Middle frontal gyrus (tissue), 1 donor: ENCODE data around the gene EPS15.
"Not testable (repeated sequence)": the region's sequence is repeated elsewhere in the genome, so short reads cannot be mapped to it uniquely, and the experiment has no call there.

Source experiments
- DNase-seq: peaks from one replicate; pipeline ENCODE4 v3.0.0-alpha.2; 2015; ENCODE audit warnings: low spot score; ENCODE audit errors: extremely low spot score

EPS15 gene

GRCh38 chr1:51473331-51474115, 45.5 kb downstream of the EPS15 start:
- no peak for DNase-seq

DNA sequence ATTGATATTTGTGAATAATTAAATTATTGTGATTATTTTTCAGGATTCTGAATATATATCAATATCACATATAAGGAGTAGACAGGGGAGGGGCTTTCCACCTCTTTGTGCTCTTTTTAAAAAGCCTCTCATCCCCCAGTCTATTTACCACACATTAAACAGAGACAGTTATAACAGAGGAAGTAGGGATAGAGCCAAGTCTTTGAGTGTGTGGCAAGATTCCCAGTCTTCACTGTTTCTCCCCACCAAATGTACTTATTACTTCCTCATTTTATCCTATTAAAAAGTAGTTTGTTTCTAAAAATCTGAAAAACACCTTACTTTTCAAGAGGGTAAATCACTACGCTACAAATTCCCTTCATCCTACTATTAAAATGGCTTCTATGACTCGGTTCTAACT, 46.7 kb downstream of the EPS15 start:
- no peak for DNase-seq

GRCh38 chr1:51469518-51469917, 49.5 kb downstream of the EPS15 start:
- DNase-seq = no peak

GRCh38 chr1:51464828-51465227, 54.2 kb downstream of the EPS15 start:
- DNase-seq = no peak

GRCh38 chr1:51463561-51463960, 55.5 kb downstream of the EPS15 start:
- DNase-seq = no peak

GRCh38 chr1:51462289-51462688, 56.8 kb downstream of the EPS15 start:
- not testable (repeated sequence) for DNase-seq

- no peak for DNase-seq
Observed at GRCh38 chr1:51454554-51454953, 64.5 kb downstream of the EPS15 start.

GRCh38 chr1:51453010-51453409, 66.1 kb downstream of the EPS15 start:
- DNase-seq = no peak

DNA sequence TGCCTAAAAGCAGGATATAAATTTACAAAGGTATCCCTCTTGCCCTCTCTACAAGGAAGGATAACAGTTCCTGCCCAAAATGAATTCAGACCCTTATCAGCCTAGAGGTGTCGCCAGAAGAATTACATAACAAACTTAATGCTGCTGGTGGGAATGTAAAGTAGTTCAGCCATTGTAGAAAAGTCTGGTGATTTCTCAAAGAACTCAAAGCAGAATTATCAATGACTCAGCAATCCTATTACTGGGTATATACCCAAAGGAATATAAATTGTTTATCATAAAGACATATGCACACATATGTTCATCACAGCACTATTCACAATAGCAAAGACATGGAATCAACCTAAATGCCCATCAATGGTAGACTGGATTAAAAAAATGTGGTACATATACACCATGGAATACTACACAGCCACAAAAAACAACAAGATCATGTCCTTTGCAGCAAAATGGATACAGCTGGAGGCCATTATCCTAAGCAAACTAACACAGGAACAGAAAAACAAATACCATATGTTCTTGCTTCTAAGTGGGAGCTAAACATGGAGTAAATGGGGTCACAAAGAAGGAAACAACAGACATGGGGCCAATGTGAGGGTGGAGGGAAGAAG, 70.1 kb downstream of the EPS15 start:
- DNase-seq = not testable (repeated sequence)

DNA sequence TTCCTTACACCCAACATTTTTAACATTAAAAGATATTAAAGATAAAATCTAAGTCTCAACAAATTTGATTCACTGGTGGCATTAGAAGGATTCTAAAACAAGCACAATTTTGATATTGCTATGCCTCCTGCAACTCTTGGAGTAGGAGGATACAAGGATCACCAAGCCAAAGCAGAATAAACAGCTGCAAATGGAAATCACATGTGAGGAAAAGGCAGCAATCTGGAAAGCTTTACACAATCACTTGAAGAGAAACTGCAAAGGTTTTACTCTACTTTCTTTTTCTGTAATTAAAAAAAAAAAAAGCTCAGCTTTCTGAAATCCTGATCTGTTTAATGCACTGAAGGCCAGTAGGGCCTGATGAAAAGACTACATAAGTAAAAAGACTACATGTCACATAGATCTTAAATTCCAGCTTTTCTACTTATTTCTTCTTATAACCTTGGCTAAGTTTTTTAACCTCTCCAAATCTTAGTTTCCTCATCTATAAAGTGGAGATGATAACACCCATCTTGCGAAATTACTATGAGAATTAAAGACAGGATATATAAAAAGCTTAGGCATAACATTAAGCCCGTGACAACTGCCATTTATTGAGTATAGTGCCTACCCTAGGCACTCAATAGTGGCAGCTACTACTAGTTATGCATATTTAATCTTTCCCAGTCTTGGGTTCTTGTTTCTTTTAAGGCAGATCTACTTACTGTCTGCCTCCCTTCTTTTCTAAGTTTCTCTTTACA, 73.5 kb downstream of the EPS15 start:
- DNase-seq = no peak

- DNase-seq = no peak
Observed at GRCh38 chr1:51444534-51445192, 74.4 kb downstream of the EPS15 start.

DNA sequence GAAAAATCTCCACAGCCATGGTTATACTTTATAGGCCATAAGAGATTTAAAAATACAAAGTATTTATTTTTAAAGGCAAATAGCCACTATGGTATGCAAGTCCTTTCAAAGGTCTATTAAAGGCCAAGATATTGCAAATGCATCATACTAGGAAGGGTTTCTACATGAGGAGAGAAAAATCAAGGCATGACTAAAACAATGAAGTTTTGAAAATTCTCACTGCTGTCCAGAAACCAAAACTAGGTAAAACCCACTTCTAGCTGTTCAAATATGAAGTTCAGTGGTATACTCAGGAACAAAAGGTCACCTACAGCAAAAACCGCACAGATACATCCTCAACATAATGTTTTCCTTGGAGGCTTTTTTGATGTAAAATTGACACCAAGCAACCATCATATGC, 75.0 kb downstream of the EPS15 start:
- DNase-seq = no peak

DNA sequence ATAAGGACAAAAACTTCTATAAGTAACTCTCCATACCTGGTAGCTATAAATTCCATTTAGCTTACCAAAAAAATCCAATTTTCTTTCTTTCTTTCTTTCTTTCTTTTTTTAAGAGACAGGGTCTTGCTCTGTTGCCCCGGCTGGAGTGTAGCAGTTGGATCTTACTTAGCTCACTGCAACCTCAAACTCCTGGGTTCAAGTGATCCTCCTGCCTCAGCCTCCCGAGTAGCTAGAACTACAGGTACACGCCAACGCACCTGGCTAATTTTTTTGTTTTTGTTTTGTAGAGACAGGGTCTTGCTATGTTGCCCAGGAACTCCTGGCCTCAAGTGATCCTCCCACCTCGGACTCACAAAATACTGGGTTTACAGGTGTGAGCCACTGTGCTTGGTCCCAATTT, 75.5 kb downstream of the EPS15 start:
- DNase-seq = no peak

DNA sequence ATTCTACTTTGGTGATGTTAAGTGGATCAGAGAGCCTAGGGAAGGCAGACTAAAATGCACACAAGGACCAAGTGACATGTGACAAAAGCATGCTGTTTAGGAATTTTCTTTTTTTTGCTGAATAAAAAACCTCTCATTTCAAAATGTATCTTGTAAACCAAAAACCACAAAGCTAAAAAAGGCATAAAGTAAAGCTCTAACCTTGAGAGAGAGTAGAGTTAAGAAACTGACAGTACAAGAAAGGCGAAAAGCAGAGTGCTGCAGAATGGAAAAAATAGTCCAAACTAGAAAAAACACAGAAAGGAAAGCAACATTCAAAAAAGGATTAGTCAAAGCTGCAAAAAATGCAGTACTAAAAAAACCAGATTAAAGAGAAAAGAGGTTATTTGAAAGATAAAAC, 76.5 kb downstream of the EPS15 start:
- no peak for DNase-seq

GRCh38 chr1:51442198-51442597, 76.9 kb downstream of the EPS15 start:
- DNase-seq = no peak

- no peak for DNase-seq
Observed at GRCh38 chr1:51439895-51440294, 79.2 kb downstream of the EPS15 start.

DNA sequence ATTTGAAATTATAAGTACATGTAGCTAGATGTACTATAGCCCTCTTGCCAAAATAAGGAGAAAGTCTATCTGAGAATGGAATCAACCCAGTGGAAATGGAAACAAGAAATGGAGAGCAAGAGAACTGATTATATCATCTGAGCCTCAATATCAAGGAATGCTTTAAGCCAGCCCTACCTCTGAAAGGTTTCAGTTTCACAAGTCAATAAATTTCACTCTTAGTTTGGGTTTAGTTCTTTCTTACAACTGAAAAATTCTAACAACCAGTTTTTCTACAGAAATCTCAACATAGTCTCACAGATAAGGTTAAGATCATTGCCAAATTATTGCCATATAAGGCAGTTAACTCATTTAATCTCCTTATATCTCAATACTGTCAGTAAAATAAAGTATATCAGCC, 80.0 kb downstream of the EPS15 start:
- no peak for DNase-seq

- not testable (repeated sequence) for DNase-seq
Observed at GRCh38 chr1:51437391-51437790, 81.7 kb downstream of the EPS15 start.

GRCh38 chr1:51435878-51436277, 83.2 kb downstream of the EPS15 start:
- DNase-seq = no peak

DNA sequence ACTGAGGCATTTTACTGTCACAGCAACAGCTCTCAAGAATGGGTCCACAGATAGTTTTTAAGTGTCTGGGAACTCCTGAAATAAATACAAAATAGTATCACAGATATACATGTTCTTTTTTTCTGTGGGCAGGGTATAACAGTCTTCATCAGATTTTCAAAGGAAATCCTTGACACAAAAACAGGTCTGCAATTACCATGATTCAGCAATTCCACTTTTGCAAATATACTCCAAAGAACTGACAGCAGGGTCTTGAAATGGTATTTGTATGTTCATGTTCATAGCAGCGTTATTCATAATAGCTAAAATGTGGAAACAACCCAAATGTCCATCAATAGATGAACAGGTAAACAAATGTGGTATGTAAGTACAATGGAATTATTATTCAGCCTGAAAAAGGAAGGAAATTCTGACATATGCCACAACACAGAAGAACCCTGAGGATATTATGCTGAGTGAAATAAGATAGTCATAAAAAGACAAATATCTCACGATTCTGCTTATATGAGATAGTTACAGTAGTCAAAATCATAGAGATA, 85.0 kb downstream of the EPS15 start:
- DNase-seq = no peak

DNA sequence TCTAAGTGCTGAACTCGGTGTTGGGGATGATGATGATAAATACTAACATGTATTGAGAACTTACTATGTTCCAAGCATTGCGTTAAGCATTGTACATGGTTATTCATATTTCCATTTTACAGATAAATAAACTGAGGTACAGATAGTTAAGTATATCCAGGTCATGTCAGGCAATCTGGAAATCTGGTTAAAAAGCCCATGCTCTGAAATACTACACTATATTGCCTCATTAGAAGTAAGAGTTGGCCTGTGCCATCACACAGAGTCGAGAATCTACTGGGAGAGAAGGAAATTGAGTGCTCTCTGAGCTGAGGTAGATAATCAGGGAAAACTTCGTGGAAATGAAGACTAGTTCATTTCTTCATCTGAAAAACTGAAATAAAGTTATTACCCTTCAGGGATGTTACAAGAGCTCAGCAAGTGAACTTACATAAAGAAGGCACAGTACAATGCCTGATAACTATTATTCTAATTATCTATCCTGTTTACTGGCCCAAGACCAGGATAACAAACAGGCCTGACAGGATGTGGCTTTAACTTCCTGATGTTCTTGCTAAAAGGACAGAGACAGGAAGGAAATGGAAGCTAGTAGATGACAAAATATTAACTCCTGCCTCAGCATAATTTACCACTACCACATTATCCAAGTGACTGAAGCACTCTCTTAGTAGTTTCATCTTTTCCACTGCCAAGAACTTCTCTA, 85.6 kb downstream of the EPS15 start:
- no peak for DNase-seq
